Non-pigmented ciliary epithelial cell (primary cell): Measurements from ENCODE around the gene COX5B.
A peak's percentile ranks its signal among the peaks of the same experiment; 100 is the strongest.
"Not testable (repeated sequence)": the region's sequence is repeated elsewhere in the genome, so short reads cannot be mapped to it uniquely, and the experiment has no call there.

Experiments
- DNase-seq: peaks from one replicate; pipeline ENCODE4 v3.0.0-alpha.2; 2010; ENCODE audit warnings: low read depth

The COX5B gene

GRCh38 chr2:97673182-97673914 is 27.5 kb downstream of the COX5B start:
- DNase-seq: no peak

GRCh38 chr2:97673915-97674283 is 28.0 kb downstream of the COX5B start:
- no peak for DNase-seq

GRCh38 chr2:97675430-97676113 is 29.7 kb downstream of the COX5B start:
- DNase-seq: no peak

GRCh38 chr2:97676620-97677019 is 30.8 kb downstream of the COX5B start:
- no peak for DNase-seq

- no peak for DNase-seq
Measured at GRCh38 chr2:97677480-97677879, 31.6 kb downstream of the COX5B start.

- no peak for DNase-seq
Measured at GRCh38 chr2:97678298-97678697, 32.4 kb downstream of the COX5B start.

- DNase-seq: not testable (repeated sequence)
Measured at GRCh38 chr2:97687235-97687634, 41.4 kb downstream of the COX5B start.

- no peak for DNase-seq
Measured at GRCh38 chr2:97688062-97688827, 42.4 kb downstream of the COX5B start.

GRCh38 chr2:97691166-97691565 is 45.3 kb downstream of the COX5B start:
- no peak for DNase-seq

GRCh38 chr2:97693476-97693875 is 47.6 kb downstream of the COX5B start:
- DNase-seq: no peak

- DNase-seq: no peak
Measured at GRCh38 chr2:97695744-97696143, 49.9 kb downstream of the COX5B start.

- peak; percentile 45 for DNase-seq
Measured at GRCh38 chr2:97697252-97698235, 51.7 kb downstream of the COX5B start.
